GM12865 (cell line): ENCODE data around the gene GHR.
A peak's percentile ranks its signal among the peaks of the same experiment; 100 is the strongest.

ENCODE experiments used
- DNase-seq: peaks from one replicate; pipeline ENCODE4 v3.0.0; 2010; ENCODE audit warnings: low read depth
- H3K4me3 ChIP-seq: 2 replicates; pipeline ENCODE4 v1.5.1; 2011; ENCODE audit warnings: mild to moderate bottlenecking, low read depth, low read length, control low read depth
- CTCF ChIP-seq: IDR thresholded peaks from 2 replicates; pipeline ENCODE4 v1.5.1; 2011; ENCODE audit warnings: low read length, control low read depth, low read depth, inconsistent platforms; ENCODE audit not compliant: insufficient read depth; ENCODE audit errors: missing control alignments

The GHR gene

GRCh38 chr5:42761791-42762190, 338.6 kb downstream of the GHR start:
- no peak for TF ChIP-seq CTCF
- no peak for DNase-seq
- no peak overlapping the region for H3K4me3 ChIP-seq

- peak; percentile 22 for DNase-seq
- H3K4me3 ChIP-seq = no peak overlapping the region
- peak; percentile 39 for TF ChIP-seq CTCF
These were observed 344.4 kb downstream of the GHR start for GRCh38 chr5:42767491-42768105.

- no peak for DNase-seq
- H3K4me3 ChIP-seq = no peak overlapping the region
- no peak for TF ChIP-seq CTCF
These were observed 344.9 kb downstream of the GHR start for GRCh38 chr5:42768106-42768504.

- no peak for TF ChIP-seq CTCF
- no peak for DNase-seq
- H3K4me3 ChIP-seq = no peak overlapping the region
These were observed 346.8 kb downstream of the GHR start for GRCh38 chr5:42770003-42770402.
